ENCODE data around the gene NOC2L. TPM values are rescaled to one million over a fixed set of nuclear protein-coding genes. Genes with fewer than 3 reads are reported as not detected.

The NOC2L gene
- total RNA-seq, 4 donors from 2014 or later, result 17.8 to 45.4 (median 23.5) TPM

DNA sequence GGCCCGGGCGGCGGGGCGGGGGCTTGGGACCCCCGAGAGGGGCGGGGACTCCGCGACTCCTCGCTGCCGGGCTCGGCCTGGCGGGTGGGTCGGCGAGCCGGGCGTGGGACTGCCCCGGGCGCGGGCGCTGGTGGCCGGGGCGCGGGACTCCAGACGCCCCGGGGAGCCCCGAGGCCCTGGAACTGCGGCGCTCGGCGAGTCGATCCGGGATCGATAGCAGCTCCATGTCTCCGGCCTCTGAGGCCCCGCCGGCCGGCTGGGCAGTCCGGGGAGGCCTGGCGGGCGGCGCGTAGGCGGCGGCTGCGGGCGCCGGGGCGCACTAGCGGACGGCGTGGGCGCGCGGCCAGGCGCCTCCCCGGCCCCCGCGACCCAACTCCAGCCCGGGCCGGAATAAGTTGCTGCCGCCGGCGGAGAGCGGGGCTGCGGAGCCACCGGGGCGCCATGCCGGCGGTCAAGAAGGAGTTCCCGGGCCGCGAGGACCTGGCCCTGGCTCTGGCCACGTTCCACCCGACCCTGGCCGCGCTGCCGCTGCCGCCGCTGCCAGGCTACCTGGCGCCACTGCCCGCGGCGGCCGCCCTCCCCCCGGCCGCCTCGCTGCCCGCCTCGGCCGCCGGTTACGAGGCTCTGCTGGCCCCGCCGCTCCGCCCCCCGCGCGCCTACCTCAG, 34.9 kb downstream of the NOC2L start:
- TF ChIP-seq CTCF (IDR thresholded peaks at IDR 0.05; ENCODE audit: low read depth), result no peak

DNA sequence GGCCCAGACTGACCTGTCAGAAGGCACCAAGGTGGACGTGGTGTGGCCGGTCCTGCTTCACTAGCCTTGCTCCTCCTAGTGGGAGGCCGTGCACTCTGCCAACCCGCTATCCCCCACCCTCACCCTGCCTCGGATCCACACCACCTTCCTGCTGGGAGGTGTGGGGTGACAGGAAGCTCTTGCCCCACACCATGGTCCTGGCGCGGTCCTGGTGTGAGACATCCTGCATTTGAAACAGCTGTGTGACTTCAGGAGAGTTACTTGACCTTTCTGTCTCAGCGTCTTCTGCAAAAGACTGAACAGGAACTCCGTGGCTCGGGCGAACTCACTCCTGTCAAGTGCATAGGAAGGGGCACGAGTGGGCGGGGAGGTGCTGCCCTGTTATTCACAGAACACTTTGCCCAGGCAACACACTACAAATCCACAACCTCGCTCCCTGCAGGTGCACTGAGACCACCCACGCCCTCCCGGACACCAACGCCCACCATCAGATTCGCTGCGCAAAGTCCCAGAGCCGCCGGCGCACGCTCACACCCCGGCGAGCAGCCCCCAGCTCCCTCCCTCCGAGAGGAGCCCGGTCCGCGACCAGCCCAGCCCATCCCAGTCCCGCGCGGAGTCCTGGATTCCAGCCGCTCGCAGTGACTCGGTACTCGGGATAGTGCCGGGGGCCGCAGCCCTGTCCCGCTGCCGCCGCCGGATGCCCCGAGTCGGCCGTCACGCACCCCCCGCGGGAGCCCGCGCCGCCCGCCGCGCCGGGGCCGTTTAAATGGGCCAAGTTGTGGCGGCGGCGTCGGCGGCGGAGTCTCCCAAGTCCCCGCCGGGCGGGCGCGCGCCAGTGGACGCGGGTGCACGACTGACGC, 35.7 kb downstream of the NOC2L start, which contains the start of gene SAMD11:
TSS of gene SAMD11 (plus strand) at position 793 of the 860 bp plus-strand sequence. CDS start 509 bp downstream, outside the sequence.
- TF ChIP-seq CTCF (IDR thresholded peaks at IDR 0.05; ENCODE audit: low read depth), result no peak

DNA sequence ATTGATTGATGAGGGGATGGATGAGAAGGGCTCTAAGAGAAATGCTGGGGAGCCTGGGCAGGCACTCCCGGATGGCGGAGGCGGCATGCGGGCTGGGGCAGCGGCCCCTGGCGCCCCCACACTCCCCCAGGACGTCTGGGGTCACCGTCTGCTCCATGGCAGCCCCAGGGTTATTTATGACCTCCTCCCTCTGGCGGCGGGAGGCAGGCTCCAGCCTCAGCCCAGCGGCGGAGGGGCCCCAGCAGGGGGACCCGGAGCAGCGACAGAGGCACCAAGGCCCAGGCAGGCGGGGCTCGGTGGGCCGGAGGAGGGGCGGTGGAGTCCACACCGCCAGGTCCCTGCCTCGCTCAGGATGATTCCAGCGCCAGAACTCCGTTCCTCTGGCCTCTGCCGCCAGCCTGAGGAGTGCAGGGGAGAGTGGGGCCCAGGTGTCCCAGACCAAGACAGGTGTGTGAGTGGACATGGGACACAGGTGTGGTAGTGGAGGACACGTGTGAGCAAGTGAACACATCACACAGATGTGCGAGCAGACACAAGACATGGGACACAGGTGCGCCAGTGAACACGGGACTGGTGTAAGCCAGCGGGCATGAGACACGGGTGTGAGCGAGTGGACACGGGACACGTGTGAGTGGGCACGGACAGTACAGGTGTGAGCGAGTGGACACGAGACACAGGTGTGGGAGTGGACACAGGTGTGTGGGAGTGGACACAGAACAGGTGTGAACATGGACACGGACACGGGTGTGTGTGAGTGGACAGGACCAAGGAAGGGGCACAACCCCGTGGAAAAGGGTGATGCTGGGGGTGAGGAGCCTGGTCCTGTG, 37.8 kb downstream of the NOC2L start:
- TF ChIP-seq CTCF (IDR thresholded peaks at IDR 0.05; ENCODE audit: low read depth), result no peak

DNA sequence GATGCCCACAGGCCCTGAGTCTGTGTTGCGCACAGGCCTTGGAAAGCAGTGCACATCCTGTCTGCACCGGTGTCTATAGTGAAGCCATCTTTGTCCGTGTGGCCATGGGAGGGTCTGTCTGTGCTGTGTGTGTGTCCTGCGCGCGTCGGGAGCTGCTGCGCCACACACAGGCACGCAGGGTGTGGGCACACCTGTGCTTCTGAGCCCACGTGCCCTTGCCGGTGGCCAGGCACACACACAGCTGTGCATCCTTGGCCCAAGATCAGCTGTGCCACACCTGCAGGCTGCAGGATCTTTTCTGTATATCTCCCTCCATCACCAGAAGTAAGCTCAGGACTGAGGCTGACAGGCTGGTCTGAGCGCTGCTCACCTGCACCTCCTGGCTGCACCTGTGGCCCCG, 38.5 kb downstream of the NOC2L start:
- no peak for TF ChIP-seq CTCF (IDR thresholded peaks at IDR 0.05; ENCODE audit: low read depth)

DNA sequence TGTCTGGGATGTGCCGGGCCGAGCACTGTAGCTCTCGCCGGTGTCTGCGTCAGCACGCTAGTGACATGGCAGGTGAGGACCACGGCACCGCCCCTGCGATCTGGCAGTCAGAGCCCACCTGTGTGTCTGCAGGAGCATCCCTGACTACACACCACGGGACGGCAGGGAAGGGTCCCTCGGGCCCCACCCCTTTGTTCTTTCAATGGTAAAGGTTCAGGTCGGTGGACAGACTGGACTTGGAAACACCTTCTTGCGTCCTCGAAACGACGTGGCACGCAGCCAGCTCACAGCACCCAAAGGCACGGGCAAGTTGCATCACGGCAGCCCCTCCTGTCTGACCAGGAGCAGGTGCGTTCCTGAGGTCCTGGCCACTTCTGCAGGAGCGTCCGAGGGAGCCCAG, 39.0 kb downstream of the NOC2L start:
- TF ChIP-seq CTCF (IDR thresholded peaks at IDR 0.05; ENCODE audit: low read depth), result no peak

GRCh38 chr1:919271-919872, 39.7 kb downstream of the NOC2L start:
- no peak for TF ChIP-seq CTCF (IDR thresholded peaks at IDR 0.05; ENCODE audit: low read depth)
